Heart right ventricle (tissue), 16 donors: Measurements from ENCODE around the gene PAK1. TPM values are rescaled to one million over a fixed set of nuclear protein-coding genes. Genes with fewer than 3 reads are reported as not detected.

Experiments used
- ATAC-seq, 8 donors: fragments of 200-7000 bp; cut with Tn5 transposase; one replicate each; pipeline ENCODE4 v1.9.1; 2020; ENCODE audit warnings: mild to moderate bottlenecking in 8 of 8, moderate library complexity in 8 of 8, moderate number of reproducible peaks in 1 of 8
- DNase-seq, 2 donors: peaks; one replicate each; pipeline ENCODE4 v3.0.0-alpha.2; 2020
- H3K27ac ChIP-seq, 10 donors: fragments of 200-600 bp; sonication (generic) in 2 of 10; one replicate each; pipeline versions ENCODE4 v1.5.0 to v1.8.0; 2020 to 2022; ENCODE audit warnings: mild to moderate bottlenecking in 3 of 10
- H3K27me3 ChIP-seq, 7 donors: fragments of 200-600 bp; one replicate each; pipeline ENCODE4 v1.8.0; 2021 to 2022; ENCODE audit warnings: mild to moderate bottlenecking in 2 of 7
- H3K36me3 ChIP-seq, 9 donors: fragments of 200-600 bp; sonication (generic) in 1 of 9; one replicate each; pipeline versions ENCODE4 v1.5.0 to v1.8.0; 2020 to 2022; ENCODE audit warnings: mild to moderate bottlenecking in 2 of 9
- H3K4me1 ChIP-seq, 9 donors: fragments of 200-600 bp; sonication (generic) in 1 of 9; one replicate each; pipeline versions ENCODE4 v1.5.0 to v1.8.0; 2020 to 2022; ENCODE audit warnings: mild to moderate bottlenecking in 4 of 9
- H3K4me3 ChIP-seq, 10 donors: fragments of 200-600 bp; sonication (generic) in 2 of 10; one replicate each; pipeline versions ENCODE4 v1.5.0 to v1.8.0; 2020 to 2022; ENCODE audit warnings: mild to moderate bottlenecking in 7 of 10, moderate library complexity in 2 of 10
- H3K9me3 ChIP-seq, 11 donors: fragments of 200-600 bp in 10 of 11; sonication (generic) in 2 of 11; one replicate each; pipeline versions ENCODE4 v1.5.0 to v1.8.0; 2013 to 2022; ENCODE audit warnings: mild to moderate bottlenecking in 2 of 11, control low read depth in 1 of 11, moderate library complexity in 1 of 11
- CTCF ChIP-seq, 9 donors: fragments of 200-600 bp; sonication (generic) in 2 of 9; IDR thresholded peaks; one replicate each; pipeline versions ENCODE4 v1.5.0 to v1.8.0; 2021 to 2022; ENCODE audit warnings: antibody characterized with exemption in 9 of 9, mild to moderate bottlenecking in 5 of 9, moderate library complexity in 1 of 9
- WGBS, 2 donors: extraction: QIAGEN DNeasy Blood & Tissue Kit; methylation state at CpG; one replicate each; pipeline ENCODE4 v1.1.7; 2013; ENCODE audit warnings: inconsistent platforms in 1 of 2; 5-methylcytosine and 5-hydroxymethylcytosine counted together
- intact Hi-C, 10 donors: fragments of 100-400 bp; cut with DNase I; formaldehyde crosslinking; loops; one replicate each; pipeline versions ENCODE4 v1.11.1 to v1.14.2; 2022
- polyA plus RNA-seq, 2 donors: library from polyadenylated mRNA; stranded (reverse); fragments of 200-250 nt; gene quantifications; one replicate each; pipeline ENCODE4 v1.2.3, GENCODE V29; 2013
- total RNA-seq, 10 donors: library from RNA; stranded (reverse); fragmentation: NEBNext Ultra II Directional in 3 of 10; extraction: Animal tissue kit (Norgen Biotek cat#: 25700) in 3 of 10; gene quantifications; one replicate each; pipeline versions ENCODE4 v1.2.1 to v1.2.4, GENCODE V29; 2021 to 2023
- donor health status: Arrhythmogenic right ventricular cardiomyopathy.
- donor health status: ischemic (EF 13 %, LVEDD 7.1; RV severe dilation, severe dysfunction).
- donor health status: healthy with polysubstance abuse.
- donor health status: DM: no; HTN: yes; CAD: no.
- donor health status: DM: no; HTN: no; CAD: no.
- donor health status: ischemic (EF 25% LVEDD 6.9; RV normal size, moderate dysfunction).
- donor health status: ischemic (EF 25% LVEDD 5.7; RV mildly dilated, moderate dysfunction).
- donor health status: healthy.
- donor health status: DM: yes; HTN: yes; CAD: no.
- donor health status: Ischemic cardiomyopathy.
- donor health status: ischemic (EF 35%, LVEDD 5.7; RV mildly dilated, moderate dysfunction).
- donor health status: nonischemic (EF 11% LVEDD 7.7; RV severe dilation, severe dysfunction).
- donor health status: DM: yes; HTN: yes; CAD: no.
- donor health status: PGD.
- donor health status: ischemic (EF 29% LVEDD 5.4; RV normal size, mild dysfunction).
- donor health status: nonischemic (EF 23%, LVEDD 6.1; RV moderate dilation, normal function).

PAK1 gene
- total and polyA plus RNA-seq, 12 donors, result 2.4 to 17.7 (median 6.8) TPM

- H3K9me3 ChIP-seq, result no peaks in the 10 kb centered on the region
- no peak for TF ChIP-seq CTCF (IDR thresholded peaks at IDR 0.05)
- DNase-seq, result no peak
- peaks cover 0 to 20% (median 0%) of the 10 kb centered on the region in 9 donors for H3K4me1 ChIP-seq
- ATAC-seq, result no peak
- no peaks in the 10 kb centered on the region for H3K36me3 ChIP-seq
- intact Hi-C loops, result loop anchor here in 1 of 10 donors (10.0 kb wide), 1 partner anchor 145 kb away; no protein-coding TSS in a partner anchor
- H3K4me3 ChIP-seq, result no peak overlapping the region
- no peaks in the 10 kb centered on the region for H3K27me3 ChIP-seq
- H3K27ac ChIP-seq, result no peak overlapping the region
- WGBS, 2 donors, result 82 to 84% methylated on average over 2 of the region's 2 CpGs
These were observed 73.6 kb downstream of the PAK1 start for GRCh38 chr11:77400271-77400670.

- 51 to 78% methylated on average over 1 of the region's 1 CpG for WGBS, 2 donors
- intact Hi-C loops, result no loop called here
- H3K9me3 ChIP-seq, result no peaks in the 10 kb centered on the region
- no peak for TF ChIP-seq CTCF (IDR thresholded peaks at IDR 0.05)
- no peak for ATAC-seq
- H3K27ac ChIP-seq, result no peak overlapping the region
- no peaks in the 10 kb centered on the region for H3K27me3 ChIP-seq
- DNase-seq, result no peak
- peaks cover 0 to 17% (median 5%) of the 10 kb centered on the region in 9 donors for H3K4me1 ChIP-seq
- no peak overlapping the region for H3K4me3 ChIP-seq
- no peaks in the 10 kb centered on the region for H3K36me3 ChIP-seq
These were observed 76.3 kb downstream of the PAK1 start for GRCh38 chr11:77397631-77398030.

GRCh38 chr11:77396911-77397310 is 77.0 kb downstream of the PAK1 start:
- H3K4me3 ChIP-seq, result no peak overlapping the region
- H3K36me3 ChIP-seq, result peaks cover 0 to 2% (median 0%) of the 10 kb centered on the region in 9 donors
- no peak overlapping the region for H3K27ac ChIP-seq
- H3K4me1 ChIP-seq, result peaks cover 0 to 18% (median 6%) of the 10 kb centered on the region in 9 donors
- H3K9me3 ChIP-seq, result no peaks in the 10 kb centered on the region
- WGBS, 2 donors, result 49 to 52% methylated on average over 2 of the region's 2 CpGs
- ATAC-seq, result no peak
- intact Hi-C loops, result no loop called here
- no peak for DNase-seq
- no peaks in the 10 kb centered on the region for H3K27me3 ChIP-seq
- no peak for TF ChIP-seq CTCF (IDR thresholded peaks at IDR 0.05)

- Histone ChIP-seq H3K4me3 (no peak overlapping the region), H3K36me3 (peaks cover 0 to 8% (median 0%) of the 10 kb centered on the region in 9 donors), H3K4me1 (peaks cover 0 to 18% (median 6%) of the 10 kb centered on the region in 9 donors), H3K27ac (no peak overlapping the region), H3K27me3 (no peaks in the 10 kb centered on the region), H3K9me3 (no peaks in the 10 kb centered on the region)
- DNase-seq (no peak), ATAC-seq (no peak)
- no peak for TF ChIP-seq CTCF (IDR thresholded peaks at IDR 0.05)
- WGBS, 2 donors, result 95% methylated on average over 3 of the region's 3 CpGs
- intact Hi-C loops, result no loop called here
These were observed 77.6 kb downstream of the PAK1 start for GRCh38 chr11:77396305-77396704.
